Testis (tissue), 3 donors: ENCODE results near the gene IL9. TPM values are rescaled to one million over a fixed set of nuclear protein-coding genes. Genes with fewer than 3 reads are reported as not detected.

Experiments used
- DNase-seq: peaks from one replicate; pipeline ENCODE4 v3.0.0-alpha.2; 2019
- H3K27ac ChIP-seq, 2 donors: fragments of 200-600 bp; sonication (generic); one replicate each; pipeline ENCODE4 v1.5.1; 2019
- H3K27me3 ChIP-seq: fragments of 200-600 bp; sonication (generic); one replicate; pipeline ENCODE4 v1.5.1; 2019
- H3K36me3 ChIP-seq: fragments of 200-600 bp; sonication (generic); one replicate; pipeline ENCODE4 v1.5.1; 2017; ENCODE audit warnings: low read depth; ENCODE audit errors: missing control alignments
- H3K4me1 ChIP-seq: fragments of 200-600 bp; sonication (generic); one replicate; pipeline ENCODE4 v1.5.1; 2019
- H3K4me3 ChIP-seq, 2 donors: fragments of 200-600 bp; sonication (generic); one replicate each; pipeline ENCODE4 v1.5.1; 2017 to 2019
- H3K9me3 ChIP-seq: fragments of 200-600 bp; sonication (generic); one replicate; pipeline ENCODE4 v1.5.1; 2017
- CTCF ChIP-seq, 3 experiments: fragments of 450-650 bp in 2 of 3; fragments of 200-600 bp in 1 of 3; sonication (generic) in 1 of 3; IDR thresholded peaks; one replicate each; pipeline ENCODE4 v1.5.1; 2016 to 2019; ENCODE audit warnings: antibody characterized with exemption in 3 of 3, mild to moderate bottlenecking in 2 of 3, moderate library complexity in 1 of 3
- POLR2A ChIP-seq: fragments of 450-650 bp; IDR thresholded peaks from one replicate; pipeline ENCODE4 v1.6.1; 2017; ENCODE audit warnings: antibody characterized with exemption, mild to moderate bottlenecking, moderate library complexity
- WGBS, 2 donors: methylation state at CpG; one replicate each; pipeline ENCODE4 v1.1.5; 2018; 5-methylcytosine and 5-hydroxymethylcytosine counted together
- intact Hi-C: fragments of 100-400 bp; cut with DNase I; formaldehyde crosslinking; loops from one replicate; pipeline ENCODE4 v1.15.1; 2023; ENCODE audit warnings: low total_unique reads
- polyA plus RNA-seq: library from polyadenylated mRNA; stranded (reverse); fragments of 350-450 nt; fragmentation: Illumina TruSeq; extraction: RNeasy Lipid Tissue Mini Kit (QIAGEN cat#74804); gene quantifications from one replicate; pipeline ENCODE4 v1.2.3, GENCODE V29; 2014; ENCODE audit warnings: low read depth, low replicate concordance; ENCODE audit not compliant: insufficient read depth
- total RNA-seq, 2 donors: library from RNA; depleted of rRNA; stranded (reverse); fragments of >200 nt; gene quantifications; one replicate each; pipeline ENCODE4 v1.2.3, GENCODE V29; 2016

Gene IL9
- total and polyA plus RNA-seq, 3 donors from 2014 or later: not detected

- H3K36me3 ChIP-seq: no peaks in the 10 kb centered on the region
- H3K9me3 ChIP-seq: no peaks in the 10 kb centered on the region
- TF ChIP-seq CTCF (IDR thresholded peaks at IDR 0.05): no peak
- 40 to 58% methylated on average over 2 to 4 of the region's 4 CpGs for WGBS, 2 donors
- no peak overlapping the region for H3K27ac ChIP-seq
- no peak for DNase-seq
- H3K27me3 ChIP-seq: no peaks in the 10 kb centered on the region
- no peaks in the 10 kb centered on the region for H3K4me1 ChIP-seq
- no peak overlapping the region for H3K4me3 ChIP-seq
- intact Hi-C loops: no loop called here
These were observed 14.4 kb downstream of the IL9 start for GRCh38 chr5:135881244-135881643.

GRCh38 chr5:135880801-135881200, 14.8 kb downstream of the IL9 start:
- H3K27ac ChIP-seq: no peak overlapping the region
- no peaks in the 10 kb centered on the region for H3K9me3 ChIP-seq
- intact Hi-C loops: no loop called here
- H3K36me3 ChIP-seq: no peaks in the 10 kb centered on the region
- WGBS, 2 donors: 83 to 85% methylated on average over 7 of the region's 7 CpGs
- H3K27me3 ChIP-seq: no peaks in the 10 kb centered on the region
- H3K4me3 ChIP-seq: no peak overlapping the region
- DNase-seq: no peak
- TF ChIP-seq CTCF (IDR thresholded peaks at IDR 0.05) (no peak), POLR2A (no peak)
- no peaks in the 10 kb centered on the region for H3K4me1 ChIP-seq

- Histone ChIP-seq H3K4me1 (no peaks in the 10 kb centered on the region), H3K27ac (no peak overlapping the region), H3K36me3 (no peaks in the 10 kb centered on the region), H3K9me3 (no peaks in the 10 kb centered on the region), H3K27me3 (no peaks in the 10 kb centered on the region), H3K4me3 (no peak overlapping the region)
- DNase-seq: no peak
- TF ChIP-seq CTCF (IDR thresholded peaks at IDR 0.05): no peak
- intact Hi-C loops: no loop called here
- 50 to 80% methylated on average over 1 to 3 of the region's 3 CpGs for WGBS, 2 donors
These were observed 15.4 kb downstream of the IL9 start for GRCh38 chr5:135880278-135880677.

- WGBS, 2 donors: 94 to 98% methylated on average over 3 of the region's 3 CpGs
- Histone ChIP-seq H3K4me3 (no peak overlapping the region), H3K27ac (no peak overlapping the region), H3K4me1 (no peaks in the 10 kb centered on the region), H3K9me3 (no peaks in the 10 kb centered on the region), H3K27me3 (no peaks in the 10 kb centered on the region), H3K36me3 (no peaks in the 10 kb centered on the region)
- no peak for TF ChIP-seq CTCF (IDR thresholded peaks at IDR 0.05)
- intact Hi-C loops: no loop called here
- DNase-seq: no peak
These were observed 16.1 kb downstream of the IL9 start for GRCh38 chr5:135879591-135879990.

GRCh38 chr5:135878156-135878620, 17.5 kb downstream of the IL9 start:
- no peak for DNase-seq
- H3K27ac ChIP-seq: no peak overlapping the region
- H3K4me3 ChIP-seq: no peak overlapping the region
- 68 to 87% methylated on average over 4 of the region's 4 CpGs for WGBS, 2 donors
- H3K36me3 ChIP-seq: no peaks in the 10 kb centered on the region
- TF ChIP-seq POLR2A (no peak), CTCF (IDR thresholded peaks at IDR 0.05) (no peak)
- no peaks in the 10 kb centered on the region for H3K27me3 ChIP-seq
- H3K4me1 ChIP-seq: no peaks in the 10 kb centered on the region
- intact Hi-C loops: no loop called here
- no peaks in the 10 kb centered on the region for H3K9me3 ChIP-seq
